M059J (cell line): ENCODE measurements around the gene CDC42BPA. TPM values are rescaled to one million over a fixed set of nuclear protein-coding genes. Genes with fewer than 3 reads are reported as not detected.
A peak's percentile ranks its signal among the peaks of the same experiment; 100 is the strongest.

Experiments used
- DNase-seq: peaks from one replicate; pipeline ENCODE4 v3.0.0-alpha.2; 2012; ENCODE audit warnings: low read depth
- total RNA-seq: library from RNA; depleted of rRNA; stranded (reverse); fragments of >200 nt; shearing (Covaris generic); gene quantifications from 2 replicates; pipeline ENCODE4 v1.2.3, GENCODE V29; 2014

The CDC42BPA gene
- total RNA-seq, 1 experiment from 2014 or later = 21.6 TPM

- DNase-seq = no peak
Measured at GRCh38 chr1:226981386-226981817, 336.9 kb downstream of the CDC42BPA start.

- DNase-seq = no peak
Measured at GRCh38 chr1:226980565-226981385, 337.5 kb downstream of the CDC42BPA start.

GRCh38 chr1:226980122-226980560 lies 338.2 kb downstream of the CDC42BPA start:
- DNase-seq = no peak

- DNase-seq = no peak
Measured at GRCh38 chr1:226979517-226980121, 338.7 kb downstream of the CDC42BPA start.

- DNase-seq = no peak
Measured at GRCh38 chr1:226979115-226979516, 339.2 kb downstream of the CDC42BPA start.

GRCh38 chr1:226978432-226979114 lies 339.7 kb downstream of the CDC42BPA start:
- DNase-seq = no peak

GRCh38 chr1:226977643-226978431 lies 340.5 kb downstream of the CDC42BPA start:
- DNase-seq = no peak

- no peak for DNase-seq
Measured at GRCh38 chr1:226976978-226977642, 341.2 kb downstream of the CDC42BPA start.

- DNase-seq = no peak
Measured at GRCh38 chr1:226976276-226976977, 341.9 kb downstream of the CDC42BPA start.

- DNase-seq = no peak
Measured at GRCh38 chr1:226975259-226976250, 342.7 kb downstream of the CDC42BPA start.

GRCh38 chr1:226974544-226975258 lies 343.6 kb downstream of the CDC42BPA start:
- no peak for DNase-seq

- peak; percentile 34 for DNase-seq
Measured at GRCh38 chr1:226973898-226974543, 344.3 kb downstream of the CDC42BPA start.

- DNase-seq = no peak
Measured at GRCh38 chr1:226973371-226973897, 344.9 kb downstream of the CDC42BPA start.

- DNase-seq = no peak
Measured at GRCh38 chr1:226972931-226973330, 345.4 kb downstream of the CDC42BPA start.

GRCh38 chr1:226971765-226972164 lies 346.5 kb downstream of the CDC42BPA start:
- DNase-seq = no peak

- DNase-seq = no peak
Measured at GRCh38 chr1:226967665-226968064, 350.6 kb downstream of the CDC42BPA start.

GRCh38 chr1:226966683-226967082 lies 351.6 kb downstream of the CDC42BPA start:
- no peak for DNase-seq
